H1 (cell line): ENCODE measurements around the gene EXD3. TPM values are rescaled to one million over a fixed set of nuclear protein-coding genes. Genes with fewer than 3 reads are reported as not detected.

ENCODE experiments used
- CTCF ChIA-PET: fragments of 300-600 bp; sonication (Branson Sonifier 250); formaldehyde crosslinking; loops from one replicate; lab custom pipeline; 2021; ENCODE audit not compliant: partially characterized antibody; lab: Charles Lee
- POLR2A ChIA-PET: fragments of 300-600 bp; sonication (Branson Sonifier 250); formaldehyde crosslinking; loops from one replicate; lab custom pipeline; 2021; ENCODE audit warnings: inconsistent platforms; ENCODE audit not compliant: partially characterized antibody; lab: Charles Lee
- DNase-seq, 2 experiments: peaks; one replicate each; pipeline versions ENCODE4 v3.0.0 to v3.0.0-alpha.2; 2010 to 2022; ENCODE audit warnings: low spot score in 2 of 2, low read depth in 1 of 2, mixed read lengths in 1 of 2
- FAIRE-seq: peaks from 2 replicates; lab custom pipeline; 2011; peaks lifted over from hg19 to GRCh38; lab: Jason Lieb, UNC
- H2AFZ ChIP-seq: 2 replicates; pipeline ENCODE4 v1.8.1; 2012; ENCODE audit warnings: low read length, inconsistent platforms
- H2AK5ac ChIP-seq: 2 replicates; pipeline ENCODE4 v1.6.1; 2013; ENCODE audit warnings: low read depth, low read length
- H2BK120ac ChIP-seq: replicated peaks from 2 replicates; pipeline ENCODE3; 2013; ENCODE audit warnings: low read depth, low read length, inconsistent platforms
- H2BK12ac ChIP-seq: 2 replicates; pipeline ENCODE4 v1.6.1; 2013; ENCODE audit warnings: low read depth, low read length
- H2BK15ac ChIP-seq: 2 replicates; pipeline ENCODE4 v1.6.1; 2013; ENCODE audit warnings: low read length
- H2BK20ac ChIP-seq: 2 replicates; pipeline ENCODE4 v1.6.1; 2013; ENCODE audit warnings: low read length
- H2BK5ac ChIP-seq: 2 replicates; pipeline ENCODE4 v1.6.1; 2013; ENCODE audit warnings: low read depth, low read length
- H3K14ac ChIP-seq: 2 replicates; pipeline ENCODE4 v1.6.1; 2013; ENCODE audit warnings: inconsistent platforms; ENCODE audit not compliant: insufficient read length
- H3K18ac ChIP-seq: 2 replicates; pipeline ENCODE4 v1.6.1; 2013; ENCODE audit warnings: low read length; ENCODE audit errors: extremely low read depth
- H3K23ac ChIP-seq: 2 replicates; pipeline ENCODE4 v1.6.1; 2013; ENCODE audit warnings: inconsistent platforms; ENCODE audit not compliant: insufficient read length
- H3K23me2 ChIP-seq: 2 replicates; pipeline ENCODE4 v1.6.1; 2013; ENCODE audit warnings: low read depth, low read length
- H3K27ac ChIP-seq: 2 replicates; pipeline ENCODE4 v1.6.1; 2011; ENCODE audit warnings: low read depth, low read length, inconsistent platforms
- H3K27me3 ChIP-seq, 4 experiments: replicated peaks in 1 of 4; 1 replicate in 1 of 4; 2 replicates in 3 of 4; pipeline versions ENCODE4 v1.6.1 to v1.8.1; 2011 to 2013; ENCODE audit warnings: low read length in 3 of 4, mild to moderate bottlenecking in 3 of 4, inconsistent platforms in 2 of 4, mixed read lengths in 2 of 4, moderate library complexity in 1 of 4; ENCODE audit not compliant: control insufficient read depth in 3 of 4, insufficient read depth in 3 of 4; ENCODE audit errors: extremely low read depth in 1 of 4
- H3K36me3 ChIP-seq, 4 experiments: 2 replicates each; pipeline versions ENCODE4 v1.6.1 to v1.8.1; 2011 to 2013; ENCODE audit warnings: mild to moderate bottlenecking in 4 of 4, low read length in 3 of 4, moderate library complexity in 2 of 4, control low read depth in 1 of 4, inconsistent platforms in 1 of 4; ENCODE audit not compliant: insufficient read depth in 4 of 4, control insufficient read depth in 2 of 4
- H3K4ac ChIP-seq: replicated peaks from 2 replicates; pipeline ENCODE3; 2013; ENCODE audit warnings: low read length, low read depth, mixed read lengths, inconsistent platforms; ENCODE audit not compliant: insufficient read length
- H3K4me1 ChIP-seq, 4 experiments: replicated peaks in 1 of 4; 1 replicate in 1 of 4; 2 replicates in 3 of 4; pipeline versions ENCODE4 v1.6.1 to v1.8.1; 2011 to 2013; ENCODE audit warnings: low read length in 3 of 4, inconsistent platforms in 2 of 4, mixed read lengths in 1 of 4; ENCODE audit not compliant: insufficient read depth in 4 of 4, control insufficient read depth in 3 of 4
- H3K4me2 ChIP-seq, 2 experiments: 2 replicates each; pipeline versions ENCODE4 v1.6.1 to v1.8.1; 2011 to 2013; ENCODE audit warnings: low read depth in 2 of 2, low read length in 2 of 2, control low read depth in 1 of 2, inconsistent platforms in 1 of 2, mild to moderate bottlenecking in 1 of 2; ENCODE audit not compliant: insufficient read depth in 1 of 2
- H3K4me3 ChIP-seq, 4 experiments: fragments of 200-600, 300-600 bp in 1 of 4; sonication (generic), shearing (Covaris generic), sonication (Bioruptor Twin) in 1 of 4; 2 replicates each; pipeline versions ENCODE4 v1.5.1 to v1.8.1; 2011 to 2016; ENCODE audit warnings: low read length in 4 of 4, low read depth in 3 of 4, control low read depth in 2 of 4, inconsistent platforms in 2 of 4, mild to moderate bottlenecking in 2 of 4, mixed read lengths in 1 of 4, moderate library complexity in 1 of 4; ENCODE audit not compliant: insufficient read depth in 2 of 4; ENCODE audit errors: extremely low read depth in 1 of 4
- H3K56ac ChIP-seq: replicated peaks from 2 replicates; pipeline ENCODE3; 2013; ENCODE audit warnings: low read depth, mild to moderate bottlenecking, mixed read lengths, low read length, inconsistent platforms; ENCODE audit not compliant: insufficient read length
- H3K79me1 ChIP-seq: 2 replicates; pipeline ENCODE4 v1.6.1; 2013; ENCODE audit warnings: low read depth, low read length, control low read depth
- H3K79me2 ChIP-seq, 2 experiments: 2 replicates each; pipeline versions ENCODE4 v1.6.1 to v1.8.1; 2012 to 2013; ENCODE audit warnings: low read length in 2 of 2, mild to moderate bottlenecking in 2 of 2, inconsistent platforms in 1 of 2; ENCODE audit not compliant: insufficient read depth in 2 of 2, control insufficient read depth in 1 of 2
- H3K9ac ChIP-seq, 4 experiments: replicated peaks in 1 of 4; 1 replicate in 1 of 4; 2 replicates in 3 of 4; pipeline versions ENCODE4 v1.6.1 to v1.8.1; 2011 to 2013; ENCODE audit warnings: low read depth in 3 of 4, low read length in 3 of 4, control low read depth in 2 of 4, mild to moderate bottlenecking in 2 of 4, moderate library complexity in 2 of 4, inconsistent platforms in 1 of 4; ENCODE audit errors: extremely low read depth in 1 of 4
- H3K9me3 ChIP-seq, 2 experiments: 2 replicates each; pipeline versions ENCODE4 v1.6.1 to v1.8.1; 2012 to 2013; ENCODE audit warnings: mild to moderate bottlenecking in 2 of 2, moderate library complexity in 2 of 2, control low read depth in 1 of 2, inconsistent platforms in 1 of 2, low read depth in 1 of 2, low read length in 1 of 2, mixed read lengths in 1 of 2; ENCODE audit not compliant: insufficient read depth in 2 of 2
- H4K20me1 ChIP-seq, 2 experiments: replicated peaks in 1 of 2; 2 replicates each; pipeline versions ENCODE3 to v1.8.1; 2011 to 2013; ENCODE audit warnings: inconsistent platforms in 2 of 2, low read length in 2 of 2, mild to moderate bottlenecking in 1 of 2; ENCODE audit not compliant: insufficient read depth in 2 of 2, control insufficient read depth in 1 of 2
- H4K5ac ChIP-seq: 2 replicates; pipeline ENCODE4 v1.6.1; 2013; ENCODE audit warnings: low read length, low read depth, mixed read lengths, inconsistent platforms; ENCODE audit not compliant: insufficient read length
- H4K8ac ChIP-seq: 2 replicates; pipeline ENCODE4 v1.8.0; 2013; ENCODE audit warnings: mild to moderate bottlenecking, moderate library complexity, low read length, inconsistent platforms; ENCODE audit not compliant: insufficient read depth; ENCODE audit errors: extremely low read depth
- H4K91ac ChIP-seq: replicated peaks from 2 replicates; pipeline ENCODE3; 2013; ENCODE audit warnings: low read length, mixed read lengths, inconsistent platforms; ENCODE audit not compliant: insufficient read length
- ASH2L ChIP-seq: fragments of 200-600, 300-600 bp; sonication (generic); IDR thresholded peaks from one replicate; pipeline ENCODE4 v1.7.1; 2017; ENCODE audit warnings: low read length
- CBX5 ChIP-seq: fragments of 300-800, 300-1000 bp; sonication (generic); IDR thresholded peaks from 2 replicates; pipeline ENCODE4 v1.7.1; 2016; ENCODE audit warnings: antibody characterized with exemption, low read length, low read depth
- CBX8 ChIP-seq: fragments of 300-800, 300-1000 bp; sonication (generic); IDR thresholded peaks from 2 replicates; pipeline ENCODE4 v1.7.1; 2016; ENCODE audit warnings: low read depth, low read length, borderline replicate concordance
- CHD1 ChIP-seq: IDR thresholded peaks from 2 replicates; pipeline ENCODE4 v1.6.1; 2012; ENCODE audit warnings: low read depth, low read length, improper control_type of control experiment
- HDAC2 ChIP-seq, 2 experiments: fragments of 300-600 bp in 1 of 2; sonication (generic) in 1 of 2; IDR thresholded peaks; 2 replicates each; pipeline ENCODE4 v1.6.1; 2011 to 2012; ENCODE audit warnings: low read depth in 2 of 2, low read length in 2 of 2, mild to moderate bottlenecking in 2 of 2, moderate library complexity in 2 of 2, borderline replicate concordance in 1 of 2, inconsistent platforms in 1 of 2
- MAX ChIP-seq: IDR thresholded peaks from 2 replicates; pipeline ENCODE4 v1.6.1; 2012; ENCODE audit warnings: inconsistent platforms
- POLR2A ChIP-seq, 2 experiments: IDR thresholded peaks; 1 replicate in 1 of 2; 2 replicates in 1 of 2; pipeline ENCODE4 v1.6.1; 2011; ENCODE audit warnings: low read depth in 2 of 2, low read length in 2 of 2, mild to moderate bottlenecking in 2 of 2; ENCODE audit errors: control extremely low read depth in 1 of 2
- POU5F1 ChIP-seq: IDR thresholded peaks from 2 replicates; pipeline ENCODE4 v1.6.1; 2011; ENCODE audit warnings: low read depth, mild to moderate bottlenecking, low read length, moderate library complexity
- RBBP5 ChIP-seq: IDR thresholded peaks from 2 replicates; pipeline ENCODE4 v1.7.1; 2012; ENCODE audit warnings: low read depth, mild to moderate bottlenecking, inconsistent platforms, low read length, moderate library complexity, borderline replicate concordance
- SP1 ChIP-seq: IDR thresholded peaks from 2 replicates; pipeline ENCODE4 v1.6.1; 2011; ENCODE audit warnings: low read depth, low read length
- SP2 ChIP-seq: IDR thresholded peaks from 2 replicates; pipeline ENCODE4 v1.6.1; 2012; ENCODE audit warnings: mild to moderate bottlenecking, low read length, inconsistent platforms
- TCF12 ChIP-seq: IDR thresholded peaks from 2 replicates; pipeline ENCODE4 v1.6.1; 2011; ENCODE audit warnings: low read depth, mild to moderate bottlenecking, low read length
- WGBS, 2 experiments: shearing (Covaris generic) in 1 of 2; methylation state at CpG; one replicate each; pipeline versions ENCODE4 v1.1.6 to v1.1.7; 2013 to 2015; ENCODE audit warnings: low lambda C conversion rate in 2 of 2, mixed read lengths in 2 of 2, inconsistent platforms in 1 of 2, low coverage in 1 of 2, missing lambda C conversion rate in 1 of 2; ENCODE audit not compliant: insufficient replicate concordance in 2 of 2, insufficient coverage in 1 of 2, insufficient read length in 1 of 2; ENCODE audit errors: extremely low coverage in 1 of 2, missing lambda C conversion rate in 1 of 2; 5-methylcytosine and 5-hydroxymethylcytosine counted together
- polyA plus RNA-seq, 7 experiments: library from polyadenylated mRNA; depleted of rRNA in 3 of 7; stranded (reverse) in 5 of 7; unstranded in 2 of 7; fragments of >200 nt in 5 of 7; fragments of 200-250 nt in 2 of 7; gene quantifications; 1 replicate in 5 of 7; 2 replicates in 1 of 7; 4 replicates in 1 of 7; pipeline versions ENCODE4 v1.2.1 to v1.2.3, GENCODE V29; 2011 to 2013; ENCODE audit warnings: missing spikeins in 2 of 7, mixed read lengths in 2 of 7
- total RNA-seq: library from RNA; stranded (reverse); fragmentation: NEBNext Ultra II Directional; extraction: Animal tissue kit (Norgen Biotek cat#: 25700); gene quantifications from 2 replicates; pipeline ENCODE4 v1.2.1, GENCODE V29; 2021

The EXD3 gene
- total and polyA plus RNA-seq, 2 of the 8 experiments (the other 6 are each of a cell fraction or from before 2014, with no cell fraction given), result 7.2 to 9.4 TPM

GRCh38 chr9:137306066-137306849, 116.7 kb downstream of the EXD3 start:
- Histone ChIP-seq H2AFZ (no peak overlapping the region), H3K4ac (peak overlapping the region; percentile 69), H4K8ac (no peak overlapping the region), H2BK15ac (peak overlapping the region; percentile 46; the same call in 1 of the 2 replicates), H4K20me1 (peaks cover 0 to 3% of the 10 kb centered on the region in 2 experiments), H3K27me3 (peaks cover 0 to 16% (median 7%) of the 10 kb centered on the region in 4 experiments; a peak in 5 of 7 replicates), H3K4me2 (no peak overlapping the region), H3K4me3 (no peak overlapping the region), H3K4me1 (peaks cover 0 to 48% (median 37%) of the 10 kb centered on the region in 4 experiments; a peak in 6 of 7 replicates), H2AK5ac (peak overlapping the region; percentile 39; the same call in 1 of the 2 replicates), H3K9me3 (no peaks in the 10 kb centered on the region), H2BK12ac (peak overlapping the region; percentile 53; the same call in 1 of the 2 replicates), H2BK20ac (no peak overlapping the region; the same call in 1 of the 2 replicates), H2BK5ac (peak overlapping the region; percentile 91; the same call in 1 of the 2 replicates), H3K36me3 (no peaks in the 10 kb centered on the region), H3K27ac (no peak overlapping the region), H3K23me2 (peaks cover 11% of the 10 kb centered on the region), H4K5ac (no peak overlapping the region), H3K23ac (no peak overlapping the region), H3K18ac (peak overlapping the region; percentile 32; the same call in 1 of the 2 replicates), H3K14ac (no peak overlapping the region), H4K91ac (no peak overlapping the region), H3K9ac (no peak overlapping the region), H2BK120ac (no peak overlapping the region), H3K79me2 (peaks cover 0 to 3% of the 10 kb centered on the region in 2 experiments; a peak in 1 of 4 replicates), H3K79me1 (peaks cover 3% of the 10 kb centered on the region), H3K56ac (no peak overlapping the region)
- ChIA-PET POLR2A (interaction anchor here (1.1 to 1.2 kb wide), 3 partner anchors 10 to 19 kb away, joined by 3 read pairs; no protein-coding TSS in a partner anchor), CTCF (interaction anchor here (0.6 to 2.8 kb wide), 4 partner anchors 10 to 59 kb away, joined by 3 to 18 read pairs (median 3); a partner anchor contains a TSS)
- 88% methylated on average over 20 of the region's 30 CpGs; no CpG with 5 or more reads in 1 of the 2 experiments for WGBS, 2 experiments
- no peak for DNase-seq
- FAIRE-seq, result no peak
- no peak for TF ChIP-seq TCF12
- no peak for TF ChIP-seq RBBP5
- no peak for TF ChIP-seq SP1
- no peak for TF ChIP-seq CBX5
- no peak for TF ChIP-seq ASH2L
- no peak for TF ChIP-seq CBX8
- TF ChIP-seq SP2, result no peak
- no peak for TF ChIP-seq POU5F1
- no peak for TF ChIP-seq CHD1
- TF ChIP-seq POLR2A (IDR thresholded peaks at IDR 0.05; ENCODE audit: control extremely low read depth in 1 of 2, low read depth in 2 of 2, low read length in 2 of 2), result no peak
- TF ChIP-seq HDAC2 (IDR thresholded peaks at IDR 0.05; ENCODE audit: borderline replicate concordance in 1 of 2, low read depth in 2 of 2, low read length in 2 of 2), result no peak
- no peak for TF ChIP-seq MAX
